ENCODE results near the gene PSMD7. TPM values are rescaled to one million over a fixed set of nuclear protein-coding genes. Genes with fewer than 3 reads are reported as not detected.
A peak's percentile ranks its signal among the peaks of the same experiment; 100 is the strongest.

The PSMD7 gene
- total RNA-seq, 2 donors from 2014 or later = 20.1 to 32.4 TPM

DNA sequence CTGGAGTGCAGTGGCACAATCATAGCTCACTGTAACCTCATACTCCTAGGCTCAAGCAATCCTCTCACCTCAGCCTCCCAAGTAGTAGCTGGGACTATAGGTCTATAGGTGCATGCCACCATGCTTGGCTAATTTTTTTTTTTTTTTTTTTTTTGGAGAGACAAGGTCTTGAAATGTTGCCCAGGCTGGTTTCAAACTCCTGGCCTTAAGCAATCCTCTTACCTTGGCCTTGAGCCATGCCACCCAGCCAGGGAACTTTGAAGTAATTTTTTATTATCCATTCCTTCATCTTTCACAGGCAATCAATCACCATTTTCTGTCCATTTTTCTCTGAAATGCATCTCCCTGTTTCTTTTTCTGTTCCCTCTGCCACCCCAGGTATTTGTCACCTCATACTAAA lies 6.3 kb upstream of the PSMD7 start:
- Histone ChIP-seq H3K4me3 (no peak overlapping the region), H3K36me3 (replicated peaks in 1 of 2; ENCODE audit: insufficient read depth in 1 of 2, low read depth in 2 of 2) (no peaks in the 10 kb centered on the region), H3K9me3 (peaks cover 0 to 8% (median 0%) of the 10 kb centered on the region in 3 donors), H3K4me1 (peaks cover 5% of the 10 kb centered on the region), H3K27me3 (no peaks in the 10 kb centered on the region), H3K27ac (no peak overlapping the region)
- TF ChIP-seq, protein P1, sequence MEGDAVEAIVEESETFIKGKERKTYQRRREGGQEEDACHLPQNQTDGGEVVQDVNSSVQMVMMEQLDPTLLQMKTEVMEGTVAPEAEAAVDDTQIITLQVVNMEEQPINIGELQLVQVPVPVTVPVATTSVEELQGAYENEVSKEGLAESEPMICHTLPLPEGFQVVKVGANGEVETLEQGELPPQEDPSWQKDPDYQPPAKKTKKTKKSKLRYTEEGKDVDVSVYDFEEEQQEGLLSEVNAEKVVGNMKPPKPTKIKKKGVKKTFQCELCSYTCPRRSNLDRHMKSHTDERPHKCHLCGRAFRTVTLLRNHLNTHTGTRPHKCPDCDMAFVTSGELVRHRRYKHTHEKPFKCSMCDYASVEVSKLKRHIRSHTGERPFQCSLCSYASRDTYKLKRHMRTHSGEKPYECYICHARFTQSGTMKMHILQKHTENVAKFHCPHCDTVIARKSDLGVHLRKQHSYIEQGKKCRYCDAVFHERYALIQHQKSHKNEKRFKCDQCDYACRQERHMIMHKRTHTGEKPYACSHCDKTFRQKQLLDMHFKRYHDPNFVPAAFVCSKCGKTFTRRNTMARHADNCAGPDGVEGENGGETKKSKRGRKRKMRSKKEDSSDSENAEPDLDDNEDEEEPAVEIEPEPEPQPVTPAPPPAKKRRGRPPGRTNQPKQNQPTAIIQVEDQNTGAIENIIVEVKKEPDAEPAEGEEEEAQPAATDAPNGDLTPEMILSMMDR (IDR thresholded peaks at IDR 0.05) = no peak
- no peak for TF ChIP-seq POLR2A (IDR thresholded peaks at IDR 0.05)
- no peak for DNase-seq
- intact Hi-C loops (cut with DNase I) = no loop called here
- ATAC-seq = no peak

DNA sequence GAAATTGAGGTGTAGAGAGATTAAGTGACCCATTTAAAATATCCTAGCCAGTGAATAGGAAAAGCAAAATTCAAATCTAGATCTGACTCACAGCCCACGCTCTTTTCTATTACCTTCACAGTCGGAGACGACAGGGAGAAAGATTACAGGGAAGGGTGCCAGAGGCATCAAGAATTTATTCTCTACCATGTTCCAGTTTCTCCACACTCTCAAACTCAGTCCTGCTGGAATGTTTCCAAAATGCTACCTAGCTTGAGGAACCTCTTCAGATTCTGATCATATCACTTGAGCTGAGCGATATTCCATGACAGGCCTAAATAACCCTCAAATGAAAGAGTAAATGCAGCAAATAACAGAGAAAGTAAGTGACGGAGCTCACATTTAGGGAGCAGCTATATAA lies 5.4 kb upstream of the PSMD7 start:
- WGBS, 2 donors = 95 to 96% methylated on average over 5 of the region's 5 CpGs
- DNase-seq (no peak), ATAC-seq (no peak)
- TF ChIP-seq, protein P1 (IDR thresholded peaks at IDR 0.05) = no peak
- no peak for TF ChIP-seq POLR2A (IDR thresholded peaks at IDR 0.05)
- Histone ChIP-seq H3K4me1 (peaks cover 9% of the 10 kb centered on the region), H3K27me3 (no peaks in the 10 kb centered on the region), H3K27ac (no peak overlapping the region), H3K4me3 (no peak overlapping the region), H3K9me3 (peaks cover 0 to 8% (median 0%) of the 10 kb centered on the region in 3 donors), H3K36me3 (replicated peaks in 1 of 2; ENCODE audit: insufficient read depth in 1 of 2, low read depth in 2 of 2) (no peaks in the 10 kb centered on the region)
- intact Hi-C loops (cut with DNase I) = no loop called here

DNA sequence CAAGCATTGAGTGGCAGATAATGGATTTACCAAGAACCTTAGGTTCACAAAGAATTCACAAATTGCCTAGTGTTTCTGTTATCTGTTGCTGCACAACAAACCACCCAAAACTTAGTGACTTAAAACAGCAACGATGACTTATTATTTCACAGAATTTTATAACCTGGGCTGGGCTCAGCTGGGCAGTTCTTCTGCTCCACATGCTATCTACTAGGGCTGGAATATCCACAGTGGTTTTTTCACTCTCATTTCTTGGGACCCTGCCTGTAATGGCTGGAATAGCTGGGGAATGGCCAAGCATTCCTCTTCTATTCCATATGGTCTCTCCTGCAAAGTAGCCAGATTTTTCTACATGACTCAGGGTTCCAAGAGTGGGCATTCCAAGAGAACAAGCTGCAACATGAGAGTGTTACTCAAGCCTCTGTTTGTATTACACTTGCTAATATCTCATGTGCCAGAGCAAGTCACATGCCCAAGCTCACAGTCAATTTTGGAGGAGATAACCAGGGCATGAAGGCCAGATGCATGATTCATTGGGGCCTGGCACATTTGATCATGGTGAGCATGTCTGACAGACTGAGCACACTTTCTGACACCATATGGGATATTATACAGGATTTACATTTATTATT lies 4.9 kb upstream of the PSMD7 start:
- H3K9me3 ChIP-seq = peaks cover 0 to 8% (median 0%) of the 10 kb centered on the region in 3 donors
- TF ChIP-seq, protein P1 (IDR thresholded peaks at IDR 0.05) = no peak
- TF ChIP-seq POLR2A (IDR thresholded peaks at IDR 0.05) = no peak
- DNase-seq = peak in 1 of 4 donors; percentile 35
- 93 to 100% methylated on average over 1 of the region's 1 CpG for WGBS, 2 donors
- H3K4me3 ChIP-seq = no peak overlapping the region
- no peak overlapping the region for H3K27ac ChIP-seq
- peaks cover 9% of the 10 kb centered on the region for H3K4me1 ChIP-seq
- ATAC-seq = no peak
- H3K36me3 ChIP-seq (replicated peaks in 1 of 2; ENCODE audit: insufficient read depth in 1 of 2, low read depth in 2 of 2) = no peaks in the 10 kb centered on the region
- no peaks in the 10 kb centered on the region for H3K27me3 ChIP-seq
- intact Hi-C loops (cut with DNase I) = no loop called here

DNA sequence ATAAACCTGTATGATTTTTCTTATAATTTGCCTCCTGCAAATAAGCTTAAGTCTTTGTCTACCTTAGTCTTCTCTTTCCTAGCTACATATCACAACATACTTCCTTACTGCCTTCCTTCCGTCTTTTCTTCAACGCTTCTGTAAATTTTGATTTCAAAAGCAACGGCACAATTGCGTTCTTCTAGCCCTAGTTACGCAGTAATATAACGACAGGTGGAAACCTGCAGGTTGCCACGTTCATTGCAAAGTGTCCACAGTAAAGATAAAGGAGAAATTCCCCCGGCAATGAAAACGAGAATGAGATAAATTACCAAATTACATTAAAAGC lies 546 bp upstream of the PSMD7 start:
- H3K4me1 ChIP-seq = peaks cover 32% of the 10 kb centered on the region
- no peak for DNase-seq
- intact Hi-C loops (cut with DNase I) = no loop called here
- peaks cover 0 to 5% of the 10 kb centered on the region in 2 donors for H3K36me3 ChIP-seq (replicated peaks in 1 of 2; ENCODE audit: insufficient read depth in 1 of 2, low read depth in 2 of 2)
- no peaks in the 10 kb centered on the region for H3K27me3 ChIP-seq
- H3K4me3 ChIP-seq = peak overlapping the region; percentile 78 to 99
- peak overlapping the region; percentile 93 to 99 (median 98) for H3K27ac ChIP-seq
- no peak for ATAC-seq
- 0% methylated on average over 9 of the region's 9 CpGs for whole genome bisulfite sequencing, 2 donors
- peaks cover 0 to 8% (median 0%) of the 10 kb centered on the region in 3 donors for H3K9me3 ChIP-seq
- TF ChIP-seq POLR2A (IDR thresholded peaks at IDR 0.05) = no peak
- TF ChIP-seq, protein P1 (IDR thresholded peaks at IDR 0.05) = no peak

DNA sequence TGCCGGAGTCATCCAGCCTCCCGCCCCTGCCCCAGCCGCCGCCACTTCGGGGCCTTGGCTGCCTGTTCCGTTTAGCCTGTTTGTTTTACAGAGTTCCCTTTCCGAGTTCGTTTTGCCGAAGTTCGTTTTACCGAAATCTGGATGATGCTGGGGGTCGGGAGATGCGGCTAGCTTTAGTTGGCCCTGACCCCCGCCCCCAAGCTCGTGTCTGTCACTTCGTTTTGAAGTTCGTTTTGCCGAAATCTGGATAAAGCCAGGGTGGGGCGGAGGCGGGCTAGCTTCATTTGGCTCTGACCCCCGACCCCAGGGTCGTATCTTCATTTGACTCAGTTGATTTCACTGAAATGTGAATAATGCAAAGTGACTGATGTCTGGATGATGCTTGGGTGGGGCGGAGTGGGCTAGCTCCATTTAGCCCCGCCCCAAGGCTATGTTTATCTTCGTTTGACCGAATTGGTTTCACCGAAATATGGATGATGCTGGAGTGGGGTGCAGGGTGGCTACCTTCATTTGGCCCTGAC lies 591 bp downstream of the PSMD7 start:
- Histone ChIP-seq H3K4me1 (peaks cover 32% of the 10 kb centered on the region), H3K9me3 (peaks cover 0 to under 1% (median 0%) of the 10 kb centered on the region in 3 donors), H3K27me3 (no peaks in the 10 kb centered on the region), H3K4me3 (peak overlapping the region; percentile 78 to 99), H3K27ac (peak overlapping the region; percentile 93 to 99 (median 98)), H3K36me3 (replicated peaks in 1 of 2; ENCODE audit: insufficient read depth in 1 of 2, low read depth in 2 of 2) (peaks cover 3 to 11% of the 10 kb centered on the region in 2 donors)
- intact Hi-C loops (cut with DNase I) = no loop called here
- WGBS, 2 donors = 0 to 1% methylated on average over 14 to 27 of the region's 27 CpGs
- peak in 2 of 4 donors; percentile 14 to 29 for DNase-seq
- no peak for ATAC-seq
- TF ChIP-seq, protein P1 (IDR thresholded peaks at IDR 0.05) = no peak
- TF ChIP-seq POLR2A (IDR thresholded peaks at IDR 0.05) = no peak
